Kidney (tissue), 14 donors: ENCODE results near the gene GRIFIN. TPM values are rescaled to one million over a fixed set of nuclear protein-coding genes. Genes with fewer than 3 reads are reported as not detected.

Experiments
- DNase-seq, 5 donors: peaks; one replicate each; pipeline ENCODE4 v3.0.0-alpha.2; 2013 to 2020
- FAIRE-seq: peaks from 2 replicates; lab custom pipeline; 2012; peaks lifted over from hg19 to GRCh38; lab: Jason Lieb, UNC
- H3K27ac ChIP-seq, 2 donors: one replicate each; pipeline ENCODE4 v1.7.0; 2013; ENCODE audit warnings: low read depth in 2 of 2, low read length in 2 of 2, inconsistent platforms in 1 of 2
- H3K27me3 ChIP-seq: one replicate; pipeline ENCODE4 v1.7.1; 2013; ENCODE audit warnings: low read length, inconsistent platforms; ENCODE audit not compliant: control insufficient read depth, insufficient read depth
- H3K36me3 ChIP-seq, 3 donors: one replicate each; pipeline versions ENCODE4 v1.7.0 to v1.7.1; 2013; ENCODE audit warnings: low read length in 3 of 3, control low read depth in 1 of 3, inconsistent platforms in 1 of 3; ENCODE audit not compliant: insufficient read depth in 3 of 3, control insufficient read depth in 2 of 3
- H3K4me1 ChIP-seq, 3 donors: one replicate each; pipeline versions ENCODE4 v1.7.0 to v1.7.1; 2013; ENCODE audit warnings: low read length in 3 of 3, inconsistent platforms in 1 of 3, low read depth in 1 of 3; ENCODE audit not compliant: control insufficient read depth in 2 of 3, insufficient read depth in 2 of 3
- H3K4me3 ChIP-seq, 3 donors: one replicate each; pipeline versions ENCODE4 v1.7.0 to v1.8.1; 2013; ENCODE audit warnings: low read length in 3 of 3, control low read depth in 1 of 3, inconsistent platforms in 1 of 3
- H3K9ac ChIP-seq, 3 donors: one replicate each; pipeline versions ENCODE4 v1.7.0 to v1.7.1; 2013; ENCODE audit warnings: low read length in 3 of 3, control low read depth in 1 of 3, inconsistent platforms in 1 of 3
- H3K9me3 ChIP-seq, 3 donors: one replicate each; pipeline versions ENCODE4 v1.7.0 to v1.7.1; 2013; ENCODE audit warnings: low read length in 3 of 3, control low read depth in 1 of 3, inconsistent platforms in 1 of 3; ENCODE audit not compliant: control insufficient read depth in 2 of 3, insufficient read depth in 1 of 3
- CTCF ChIP-seq: IDR thresholded peaks from 3 replicates; pipeline ENCODE4 v1.5.1; 2012; ENCODE audit warnings: mild to moderate bottlenecking, moderate library complexity, borderline replicate concordance; ENCODE audit not compliant: insufficient read depth; ENCODE audit errors: extremely low read depth
- intact Hi-C: fragments of 100-400 bp; cut with DNase I; formaldehyde crosslinking; loops from one replicate; pipeline ENCODE4 v1.11.1; 2022
- polyA plus RNA-seq: library from polyadenylated mRNA; stranded (reverse); fragments of 350-450 nt; fragmentation: Illumina TruSeq; extraction: RNeasy Lipid Tissue Mini Kit (QIAGEN cat#74804); gene quantifications from one replicate; pipeline ENCODE4 v1.2.3, GENCODE V29; 2014; ENCODE audit warnings: low read depth, low replicate concordance; ENCODE audit not compliant: insufficient read depth
- total RNA-seq: library from RNA; stranded (reverse); fragmentation: NEBNext Ultra II Directional; extraction: Animal tissue kit (Norgen Biotek cat#: 25700); gene quantifications from one replicate; pipeline ENCODE4 v1.2.1, GENCODE V29; 2021
- donor health status: control.
- donor health status: control.
- donor health status: control.
- donor health status: control.
- donor health status: control.
- donor health status: DM: yes; HTN: yes; CAD: no.
- donor health status: Normal renal cell carcinoma (clear cell type).

The GRIFIN gene
- total and polyA plus RNA-seq, 2 donors from 2014 or later = not detected

DNA sequence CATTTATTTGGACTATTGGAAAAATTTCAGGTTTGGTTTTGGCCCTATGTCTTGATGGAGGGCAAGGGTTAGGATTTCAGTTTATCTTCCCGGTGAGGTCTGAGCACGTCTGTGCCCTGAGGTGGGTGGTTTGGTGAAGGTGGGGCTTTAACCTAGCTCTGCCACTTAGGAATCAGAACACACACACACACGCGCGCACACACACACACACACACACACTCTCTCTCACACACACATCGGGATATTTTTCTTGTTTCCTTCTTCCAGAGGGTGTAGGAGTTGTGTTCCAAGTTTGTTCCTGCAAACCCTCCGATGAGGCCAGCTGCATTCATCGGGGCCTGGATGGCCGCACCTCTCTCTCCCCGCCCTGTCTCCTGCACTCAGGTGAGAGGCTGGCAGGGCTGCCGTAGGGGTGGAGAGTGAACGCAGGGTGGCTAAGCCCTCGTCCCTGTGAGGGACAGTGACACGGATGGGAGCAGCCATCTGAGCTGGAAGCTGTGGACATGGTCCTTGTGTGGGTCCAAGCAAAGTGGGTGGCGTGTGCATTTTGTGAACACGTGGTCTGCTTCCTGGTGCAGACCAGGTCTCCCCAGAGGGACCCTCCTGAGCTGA, 38.6 kb downstream of the GRIFIN start:
- no peak overlapping the region for H3K27ac ChIP-seq
- FAIRE-seq = no peak
- intact Hi-C loops = no loop called here
- no peaks in the 10 kb centered on the region for H3K9me3 ChIP-seq
- no peak overlapping the region for H3K4me3 ChIP-seq
- H3K36me3 ChIP-seq = peaks cover 0 to 9% (median 8%) of the 10 kb centered on the region in 3 donors
- no peak overlapping the region for H3K9ac ChIP-seq
- no peak for TF ChIP-seq CTCF
- DNase-seq = no peak
- no peaks in the 10 kb centered on the region for H3K27me3 ChIP-seq
- no peaks in the 10 kb centered on the region for H3K4me1 ChIP-seq

GRCh38 chr7:2437136-2437535, 39.1 kb downstream of the GRIFIN start:
- Histone ChIP-seq H3K4me3 (no peak overlapping the region), H3K9ac (no peak overlapping the region), H3K27me3 (no peaks in the 10 kb centered on the region), H3K4me1 (no peaks in the 10 kb centered on the region), H3K36me3 (peaks cover 0 to 9% (median 8%) of the 10 kb centered on the region in 3 donors), H3K27ac (no peak overlapping the region), H3K9me3 (no peaks in the 10 kb centered on the region)
- DNase-seq (no peak), FAIRE-seq (no peak)
- no peak for TF ChIP-seq CTCF
- intact Hi-C loops = no loop called here

GRCh38 chr7:2436341-2437104, 39.7 kb downstream of the GRIFIN start:
- H3K9me3 ChIP-seq = no peaks in the 10 kb centered on the region
- no peak overlapping the region for H3K27ac ChIP-seq
- peaks cover 0 to 9% (median 6%) of the 10 kb centered on the region in 3 donors for H3K36me3 ChIP-seq
- no peak overlapping the region for H3K9ac ChIP-seq
- TF ChIP-seq CTCF = no peak
- intact Hi-C loops = no loop called here
- FAIRE-seq (no peak), DNase-seq (no peak)
- peaks cover 0 to 2% (median 0%) of the 10 kb centered on the region in 3 donors for H3K4me1 ChIP-seq
- H3K27me3 ChIP-seq = no peaks in the 10 kb centered on the region
- no peak overlapping the region for H3K4me3 ChIP-seq
